GM12878 (cell line): ENCODE measurements around the gene GLMN. TPM values are rescaled to one million over a fixed set of nuclear protein-coding genes. Genes with fewer than 3 reads are reported as not detected.

Experiments
- ATAC-seq: fragments of 200-7000 bp; cut with Tn5 transposase; 3 replicates; pipeline ENCODE4 v1.9.1; 2020; ENCODE audit warnings: mild to moderate bottlenecking, moderate library complexity
- BruUV-seq: library from RNA; stranded (reverse); fragments of 400-500 nt; replicated peaks from 2 replicates; lab custom pipeline; 2021; lab: Mats Ljungman, UMichigan
- CTCF ChIA-PET: fragments of 300-600 bp; sonication (Branson Sonifier 250); formaldehyde crosslinking; extraction: SDS; loops from one replicate; lab custom pipeline; 2021; ENCODE audit warnings: inconsistent platforms; lab: Yijun Ruan, JAX
- POLR2A ChIA-PET: fragments of 350-600 bp; formaldehyde crosslinking; extraction: SDS; loops from one replicate; lab custom pipeline; 2021; ENCODE audit warnings: inconsistent platforms; lab: Charles Lee
- RAD21 ChIA-PET: fragments of 300-600 bp; sonication (Branson Sonifier 250); formaldehyde crosslinking; loops from one replicate; lab custom pipeline; 2023; ENCODE audit warnings: antibody characterized with exemption; ENCODE audit not compliant: unreplicated experiment; lab: Charles Lee
- SMC1A ChIA-PET: fragments of 300-600 bp; sonication (Branson Sonifier 250); formaldehyde crosslinking; loops from one replicate; lab custom pipeline; 2023; ENCODE audit not compliant: unreplicated experiment, uncharacterized antibody; lab: Charles Lee
- DNase-seq: peaks from one replicate; pipeline ENCODE4 v3.0.0-alpha.2; 2011; ENCODE audit warnings: low read depth, low spot score
- FAIRE-seq: peaks from 3 replicates; lab custom pipeline; 2011; peaks lifted over from hg19 to GRCh38; lab: Jason Lieb, UNC
- H2AFZ ChIP-seq: 2 replicates; pipeline ENCODE4 v1.6.0; 2011; ENCODE audit warnings: low read depth, low read length, control low read depth; ENCODE audit not compliant: control insufficient read depth
- H3K27ac ChIP-seq: 2 replicates; pipeline ENCODE4 v1.5.1; 2011; ENCODE audit warnings: control low read depth; ENCODE audit not compliant: control insufficient read depth, insufficient read depth
- H3K27me3 ChIP-seq, 2 experiments: replicated peaks in 1 of 2; 2 replicates each; pipeline versions ENCODE4 v1.6.0 to v1.6.1; 2011; ENCODE audit warnings: low read length in 1 of 2; ENCODE audit not compliant: control insufficient read depth in 2 of 2, insufficient read depth in 2 of 2
- H3K36me3 ChIP-seq, 2 experiments: 2 replicates each; pipeline ENCODE4 v1.5.1; 2011; ENCODE audit warnings: low read length in 1 of 2; ENCODE audit not compliant: control insufficient read depth in 2 of 2, insufficient read depth in 2 of 2
- H3K4me1 ChIP-seq: 2 replicates; pipeline ENCODE4 v1.6.1; 2011; ENCODE audit warnings: mild to moderate bottlenecking, low read length, moderate library complexity, mixed read lengths; ENCODE audit not compliant: control insufficient read depth, insufficient read depth
- H3K4me2 ChIP-seq: 2 replicates; pipeline ENCODE4 v1.6.0; 2011; ENCODE audit warnings: control low read depth; ENCODE audit not compliant: control insufficient read depth, insufficient read depth
- H3K4me3 ChIP-seq: fragments of 200-600 bp; sonication (generic); 2 replicates; pipeline ENCODE4 v1.5.1; 2016
- H3K79me2 ChIP-seq: 2 replicates; pipeline ENCODE4 v1.6.0; 2011; ENCODE audit warnings: low read length; ENCODE audit not compliant: control insufficient read depth, insufficient read depth
- H3K9ac ChIP-seq: 2 replicates; pipeline ENCODE4 v1.8.0; 2011; ENCODE audit warnings: low read length, control low read depth, mixed read lengths; ENCODE audit not compliant: control insufficient read depth, insufficient read depth
- H3K9me3 ChIP-seq: replicated peaks from 3 replicates; pipeline ENCODE4 v1.5.1; 2011; ENCODE audit warnings: mild to moderate bottlenecking, low read length; ENCODE audit not compliant: control insufficient read depth, insufficient read depth
- H4K20me1 ChIP-seq: 2 replicates; pipeline ENCODE4 v1.6.0; 2011; ENCODE audit not compliant: control insufficient read depth, insufficient read depth
- BCL3 ChIP-seq: IDR thresholded peaks from 2 replicates; pipeline ENCODE4 v1.6.1; 2011; ENCODE audit warnings: borderline replicate concordance, low read depth, mild to moderate bottlenecking, moderate library complexity, low read length; ENCODE audit not compliant: insufficient read depth, poor library complexity, severe bottlenecking
- KAT2A ChIP-seq: conservative IDR thresholded peaks from 2 replicates; pipeline ENCODE4 v1.6.1; 2011; ENCODE audit warnings: low read depth, low read length; ENCODE audit not compliant: control insufficient read depth
- MLLT1 ChIP-seq: fragments of 450-650 bp; IDR thresholded peaks from 2 replicates; pipeline ENCODE4 v1.6.1; 2016; ENCODE audit warnings: mild to moderate bottlenecking
- NRF1 ChIP-seq: conservative IDR thresholded peaks from 2 replicates; pipeline ENCODE4 v1.6.1; 2011; ENCODE audit warnings: mild to moderate bottlenecking, low read depth, low read length, improper control_type of control experiment
- RAD21 ChIP-seq: IDR thresholded peaks from 2 replicates; pipeline ENCODE4 v1.6.1; 2011; ENCODE audit warnings: mild to moderate bottlenecking, low read depth, low read length, moderate library complexity; ENCODE audit not compliant: insufficient read depth
- SIX5 ChIP-seq: IDR thresholded peaks from 2 replicates; pipeline ENCODE4 v1.6.1; 2011; ENCODE audit warnings: mild to moderate bottlenecking, low read depth, low read length, moderate library complexity; ENCODE audit not compliant: severe bottlenecking
- ZBTB33 ChIP-seq: fragments of 450-650 bp; IDR thresholded peaks from 2 replicates; pipeline ENCODE4 v1.6.1; 2017; ENCODE audit warnings: mild to moderate bottlenecking
- WGBS: methylation state at CpG from one replicate; pipeline ENCODE4 v1.1.6; 2016; ENCODE audit warnings: low lambda C conversion rate; ENCODE audit not compliant: insufficient replicate concordance, insufficient coverage; ENCODE audit errors: missing lambda C conversion rate; 5-methylcytosine and 5-hydroxymethylcytosine counted together
- in situ Hi-C: fragments of 300-500 bp; cut with MboI; formaldehyde crosslinking; loops from 9 replicates; pipeline ENCODE4 v1.14.3; 2018; ENCODE audit warnings: mixed read lengths
- intact Hi-C: fragments of 100-400 bp; cut with micrococcal nuclease; formaldehyde crosslinking; loops from one replicate; pipeline ENCODE4 v1.14.2; 2022; ENCODE audit not compliant: unreplicated experiment
- polyA plus RNA-seq, 11 experiments: library from polyadenylated mRNA; depleted of rRNA in 4 of 11; unstranded in 6 of 11; stranded (reverse) in 5 of 11; fragments of >200 nt; fragmentation: Nextera tagmentation in 4 of 11; fragmentation: Illumina TruSeq in 1 of 11; extraction: Ambion mirVana in 4 of 11; extraction: Trizol in 1 of 11; gene quantifications; 1 replicate in 1 of 11; 2 replicates in 10 of 11; pipeline versions ENCODE4 v1.2.1 to v1.2.3, GENCODE V29; 2011 to 2016; ENCODE audit warnings: inconsistent platforms in 2 of 11, missing spikeins in 2 of 11, low read depth in 1 of 11
- total RNA-seq, 4 experiments: library from RNA; depleted of rRNA in 3 of 4; stranded (reverse); fragments of >200 nt in 3 of 4; fragmentation: Illumina TruSeq in 1 of 4; extraction: Trizol in 1 of 4; gene quantifications; 2 replicates each; pipeline versions ENCODE4 v1.2.1 to v1.2.3, GENCODE V29; 2013 to 2021

The GLMN gene
- total and polyA plus RNA-seq, 10 of the 15 experiments (the other 5 are each of a cell fraction or from before 2014, with no cell fraction given): 11.5 to 33.7 (median 16.7) TPM

GRCh38 chr1:92299477-92300150 is 827 bp upstream of the GLMN start:
- ChIA-PET RAD21 (interaction anchor here (1.1 to 2.4 kb wide), 2 partner anchors 11 to 367 kb away, joined by 3 to 11 read pairs; no protein-coding TSS in a partner anchor), POLR2A (interaction anchor here (0.6 to 0.9 kb wide), 3 partner anchors 36 to 265 kb away, joined by 3 read pairs; no protein-coding TSS in a partner anchor), SMC1A (interaction anchor here (0.8 to 1.5 kb wide), 3 partner anchors 9 to 180 kb away, joined by 3 to 4 read pairs (median 4); no protein-coding TSS in a partner anchor), CTCF (interaction anchor here (0.7 to 1.1 kb wide), 3 partner anchors 11 to 303 kb away, joined by 3 to 4 read pairs (median 3); no protein-coding TSS in a partner anchor)
- FAIRE-seq: no peak
- no peak for DNase-seq
- in situ Hi-C loops (no loop called here), intact Hi-C loops (loop anchor here (5.0 to 10.0 kb wide), 4 partner anchors 238 to 795 kb away; partner anchors contain the start of genes CDC7 and RPL5)
- peak overlapping the region; percentile 93 for H3K27ac ChIP-seq
- peaks cover 33% of the 10 kb centered on the region for H3K79me2 ChIP-seq
- peak overlapping the region; percentile 97 for H3K9ac ChIP-seq
- no TSS peak for BruUV-seq
- peak overlapping the region; percentile 99 for H3K4me3 ChIP-seq
- no peaks in the 10 kb centered on the region for H4K20me1 ChIP-seq
- WGBS: 39% methylated on average over 11 of the region's 11 CpGs
- H3K27me3 ChIP-seq: no peaks in the 10 kb centered on the region
- H3K4me2 ChIP-seq: peak overlapping the region; percentile 91
- peak overlapping the region; percentile 98 for H2AFZ ChIP-seq
- ATAC-seq: peak; percentile 10
- H3K4me1 ChIP-seq: no peaks in the 10 kb centered on the region
- no peak for TF ChIP-seq KAT2A
- no peak for TF ChIP-seq RAD21
- 0 out of 2 replicates have a peak, but pooled peaks have one; percentile 26 for TF ChIP-seq ZBTB33
- TF ChIP-seq BCL3: no peak
- TF ChIP-seq NRF1: no peak
- TF ChIP-seq SIX5: no peak
- peak; percentile 69 for TF ChIP-seq MLLT1
- H3K9me3 ChIP-seq: no peaks in the 10 kb centered on the region
- no peaks in the 10 kb centered on the region; a peak in 2 of 4 replicates for H3K36me3 ChIP-seq
